NCI-H2029 (cell line): ENCODE measurements around the gene CAPN5.
A peak's percentile ranks its signal among the peaks of the same experiment; 100 is the strongest.

ENCODE experiments used
- DNase-seq: peaks from one replicate; lab custom pipeline; 2025; lab: John Stamatoyannopoulos, UW

Gene CAPN5

GRCh38 chr11:77064648-77065217 is 2.0 kb upstream of the CAPN5 start:
- DNase-seq, result no peak

DNA sequence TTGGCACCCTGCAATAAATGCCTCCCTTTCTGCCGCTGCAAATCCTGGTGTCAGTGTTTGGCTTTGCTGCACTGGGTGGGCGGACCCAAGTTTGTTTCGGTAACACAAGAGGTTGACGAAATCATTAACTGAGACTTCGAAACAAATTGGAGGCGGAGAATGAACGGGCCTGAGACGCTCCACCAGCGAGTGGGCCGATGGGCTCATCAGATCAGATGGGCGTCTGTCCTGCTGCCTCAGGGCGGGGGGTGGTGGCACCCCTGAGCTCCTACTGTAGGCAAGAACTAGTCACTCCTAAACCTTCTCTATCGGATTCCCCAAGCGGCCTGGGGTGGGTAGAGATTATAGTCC is 918 bp upstream of the CAPN5 start:
- no peak for DNase-seq

GRCh38 chr11:77067861-77068443 is 1.2 kb downstream of the CAPN5 start:
- DNase-seq, result no peak

- DNase-seq, result no peak
Measured at GRCh38 chr11:77068457-77069335, 1.9 kb downstream of the CAPN5 start.

DNA sequence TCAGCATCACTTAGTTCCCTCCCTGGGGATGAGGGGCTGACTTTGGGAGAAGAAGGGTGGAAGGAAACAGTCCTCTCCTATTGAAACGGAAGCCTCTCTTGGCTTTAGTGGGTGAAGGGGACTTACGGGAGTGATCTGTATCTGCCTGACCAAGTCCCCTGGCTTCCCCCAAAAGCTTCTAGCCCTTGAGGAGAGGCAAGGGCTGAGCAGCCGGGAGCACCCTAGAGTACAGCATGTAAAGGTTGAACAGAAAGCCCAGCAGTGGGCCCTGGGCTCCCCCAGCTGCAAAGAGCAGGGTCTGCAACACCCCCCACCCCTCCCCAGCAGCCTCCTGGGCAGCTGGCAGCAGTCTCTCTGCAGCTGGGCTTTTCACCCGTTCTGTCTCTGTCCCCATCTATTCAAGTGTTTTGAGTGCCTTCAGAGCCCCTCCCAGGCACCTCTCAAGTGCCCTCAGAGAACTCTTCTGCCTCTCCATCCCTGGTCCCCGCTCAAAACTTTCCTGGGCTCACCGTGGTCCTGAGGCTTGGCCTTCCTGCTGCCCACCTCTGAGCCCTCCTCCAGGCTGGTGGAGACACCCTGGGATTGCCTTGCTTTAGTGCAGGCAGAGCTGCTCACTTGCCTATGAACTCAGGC is 2.7 kb downstream of the CAPN5 start:
- DNase-seq, result no peak

- DNase-seq, result no peak
Measured at GRCh38 chr11:77069969-77070582, 3.3 kb downstream of the CAPN5 start.

DNA sequence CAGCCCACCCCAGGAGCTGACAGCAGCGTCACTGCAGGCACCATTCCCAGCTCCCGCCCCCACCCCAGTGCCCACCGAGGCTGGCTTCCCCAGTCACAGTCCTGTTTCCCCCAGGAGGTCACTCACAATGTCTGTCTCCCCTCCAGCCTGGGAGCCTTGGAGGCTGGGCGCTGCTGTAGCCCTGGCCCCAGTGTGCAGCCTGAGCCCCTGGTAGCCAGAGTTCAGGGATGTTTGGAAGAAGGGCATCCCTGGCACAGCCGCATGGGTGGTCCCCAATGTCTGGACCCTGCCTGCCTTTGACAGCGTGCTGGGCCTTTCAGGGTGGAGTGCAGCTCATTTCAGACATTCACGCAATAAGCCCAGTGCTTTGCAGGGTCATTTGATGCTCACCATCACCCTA is 4.3 kb downstream of the CAPN5 start:
- DNase-seq, result no peak

- DNase-seq, result no peak
Measured at GRCh38 chr11:77071671-77072605, 5.2 kb downstream of the CAPN5 start.

- DNase-seq, result no peak
Measured at GRCh38 chr11:77072851-77073327, 6.1 kb downstream of the CAPN5 start.

DNA sequence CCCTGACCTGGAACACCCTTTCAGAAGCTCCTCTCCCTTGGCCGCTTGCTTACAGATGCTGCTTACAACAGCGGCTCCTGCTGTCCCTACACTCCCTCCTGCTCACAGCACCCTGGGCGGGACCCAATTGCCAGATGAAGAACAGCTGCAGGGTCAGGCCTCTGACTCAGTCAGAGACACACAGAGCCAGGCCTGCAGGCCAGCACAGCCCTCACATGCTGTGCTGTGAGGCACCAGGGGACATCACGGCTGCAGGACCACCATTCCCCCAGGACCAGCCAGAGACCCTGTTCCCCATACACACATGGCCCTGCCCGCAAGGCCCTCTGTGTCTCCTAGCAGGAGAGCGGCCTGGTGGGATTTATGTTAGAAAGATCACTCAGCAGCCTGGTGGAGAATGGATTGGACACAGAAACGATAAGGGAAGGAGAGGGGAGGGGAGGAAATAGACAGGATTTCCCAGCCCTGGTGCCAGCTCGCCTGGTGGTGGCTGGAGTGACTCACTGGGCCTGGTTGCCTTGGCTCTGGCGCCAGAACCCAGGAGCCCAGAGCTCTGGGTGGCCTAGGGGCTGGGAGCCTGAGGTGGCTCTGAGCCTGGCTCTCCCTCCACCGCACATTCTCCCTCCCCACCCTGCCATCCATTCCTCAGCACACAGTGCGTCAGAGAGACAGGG is 6.7 kb downstream of the CAPN5 start:
- peak; percentile 13 for DNase-seq

GRCh38 chr11:77074205-77074604 is 7.4 kb downstream of the CAPN5 start:
- no peak for DNase-seq

DNA sequence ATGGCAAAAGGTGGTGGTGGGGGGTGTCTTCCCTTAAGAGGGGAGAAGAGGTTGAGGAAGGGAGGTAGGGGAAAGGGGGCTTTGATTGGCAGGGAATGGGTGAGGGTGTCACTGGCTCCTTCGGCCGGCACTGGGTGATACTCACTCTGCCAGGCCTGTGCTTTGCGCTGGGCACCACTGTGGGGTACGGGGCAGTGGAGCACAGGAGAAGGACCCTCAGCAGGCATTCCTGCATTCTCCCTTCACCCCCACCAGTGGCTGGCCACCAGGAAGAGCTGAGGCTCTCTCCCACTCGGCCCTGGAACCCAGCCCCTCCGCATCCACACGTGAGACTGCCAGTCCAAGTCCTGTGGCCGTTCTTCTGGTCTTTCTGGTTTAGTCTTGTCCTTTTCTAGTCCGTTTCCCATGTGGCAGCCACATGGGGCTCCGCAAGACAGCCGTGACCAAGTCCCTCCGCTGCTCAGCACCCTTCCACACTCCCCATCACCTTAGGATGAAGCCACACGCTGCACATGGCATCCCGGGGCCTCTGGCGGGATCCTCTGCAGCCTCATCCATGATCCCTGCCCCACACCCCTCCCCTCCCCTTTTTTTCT is 8.0 kb downstream of the CAPN5 start:
- no peak for DNase-seq

- peak; percentile 33 for DNase-seq
Measured at GRCh38 chr11:77075425-77075905, 8.7 kb downstream of the CAPN5 start.

- no peak for DNase-seq
Measured at GRCh38 chr11:77079666-77080065, 12.9 kb downstream of the CAPN5 start.

- DNase-seq, result no peak
Measured at GRCh38 chr11:77080643-77081210, 14.0 kb downstream of the CAPN5 start.

GRCh38 chr11:77081381-77081851 is 14.6 kb downstream of the CAPN5 start:
- no peak for DNase-seq

- no peak for DNase-seq
Measured at GRCh38 chr11:77081976-77082836, 15.4 kb downstream of the CAPN5 start.

GRCh38 chr11:77082838-77083565 is 16.2 kb downstream of the CAPN5 start:
- DNase-seq, result no peak
